Central memory CD8-positive, alpha-beta T cell (primary cell): ENCODE results near the gene BTBD3.

Experiments
- ATAC-seq: fragments of 150-1000 bp; cut with Tn5 transposase; replicated peaks from 2 replicates; pipeline ENCODE4 v1.10.0; 2022; ENCODE audit warnings: mild to moderate bottlenecking, moderate FRiP score, moderate number of reproducible peaks; ENCODE audit not compliant: poor library complexity, severe bottlenecking; ENCODE audit errors: extremely low read depth
- DNase-seq, 2 donors: peaks; one replicate each; pipeline ENCODE4 v3.0.0; 2021; ENCODE audit warnings: low spot score in 2 of 2
- H3K27ac Mint-ChIP-seq: one replicate; pipeline ENCODE4 v1.8.0; 2022; ENCODE audit warnings: low read depth, mild to moderate bottlenecking, moderate library complexity, mixed read lengths
- H3K27me3 Mint-ChIP-seq: one replicate; pipeline ENCODE4 v1.8.0; 2022; ENCODE audit warnings: mixed read lengths
- H3K36me3 Mint-ChIP-seq: one replicate; pipeline ENCODE4 v1.8.0; 2022; ENCODE audit warnings: mild to moderate bottlenecking, moderate library complexity, mixed read lengths; ENCODE audit not compliant: insufficient read depth
- H3K4me1 Mint-ChIP-seq: one replicate; pipeline ENCODE4 v1.8.0; 2022; ENCODE audit warnings: mixed read lengths
- H3K4me3 Mint-ChIP-seq: one replicate; pipeline ENCODE4 v1.8.0; 2022; ENCODE audit warnings: mild to moderate bottlenecking, moderate library complexity, mixed read lengths
- H3K9me3 Mint-ChIP-seq: one replicate; pipeline ENCODE4 v1.8.0; 2022; ENCODE audit warnings: mixed read lengths

BTBD3 gene

DNA sequence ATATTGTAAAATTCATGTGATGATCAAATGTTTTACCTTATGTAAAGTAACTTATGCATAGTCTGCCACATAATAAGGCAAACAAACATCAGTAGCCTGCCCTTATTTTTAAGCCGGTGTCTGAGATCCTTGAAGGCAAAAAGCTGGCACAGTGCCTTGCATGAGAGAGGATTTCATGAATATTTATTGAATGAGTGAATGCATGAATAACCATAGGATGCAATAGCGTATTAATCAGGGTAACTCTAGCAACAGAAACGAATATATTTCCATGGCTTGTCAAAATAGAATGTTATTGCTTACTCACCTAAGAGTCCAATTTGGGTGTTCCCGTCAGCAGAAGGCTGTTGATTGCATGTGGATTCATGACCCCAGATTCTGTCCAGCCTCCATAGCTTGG lies 34.9 kb downstream of the BTBD3 start:
- H3K4me1 Mint-ChIP-seq, result no peaks in the 10 kb centered on the region
- no peak overlapping the region for H3K27ac Mint-ChIP-seq
- no peak for DNase-seq
- ATAC-seq, result no peak
- no peak overlapping the region for H3K4me3 Mint-ChIP-seq
- no peaks in the 10 kb centered on the region for H3K36me3 Mint-ChIP-seq
- H3K27me3 Mint-ChIP-seq, result no peaks in the 10 kb centered on the region
- peaks cover 14% of the 10 kb centered on the region for H3K9me3 Mint-ChIP-seq

- Mint-ChIP-seq H3K36me3 (no peaks in the 10 kb centered on the region), H3K4me3 (no peak overlapping the region), H3K4me1 (no peaks in the 10 kb centered on the region), H3K9me3 (peaks cover 18% of the 10 kb centered on the region), H3K27ac (no peak overlapping the region), H3K27me3 (no peaks in the 10 kb centered on the region)
- ATAC-seq (no peak), DNase-seq (no peak)
These were observed 40.2 kb downstream of the BTBD3 start for GRCh38 chr20:11957911-11958310.

DNA sequence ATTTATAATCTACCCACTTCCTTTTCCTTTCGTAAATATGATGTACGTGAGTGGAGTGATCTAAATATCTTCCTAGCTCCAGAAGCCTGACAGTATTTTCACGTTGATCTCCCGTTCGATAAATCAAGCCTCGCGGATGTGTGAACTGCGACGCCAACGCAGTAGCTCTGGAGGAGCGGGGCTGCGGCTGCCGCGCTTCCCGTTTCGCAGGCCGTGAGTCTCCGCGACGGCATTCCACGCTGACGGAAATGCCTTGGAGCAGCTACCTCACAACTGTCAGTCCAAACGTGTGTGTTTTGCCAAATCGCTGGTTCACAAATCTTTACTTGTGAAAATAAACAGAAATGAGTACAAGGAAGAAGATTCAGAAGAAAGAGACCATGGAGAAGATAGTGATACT lies 41.2 kb downstream of the BTBD3 start:
- no peak overlapping the region for H3K27ac Mint-ChIP-seq
- H3K36me3 Mint-ChIP-seq, result no peaks in the 10 kb centered on the region
- DNase-seq (no peak), ATAC-seq (no peak)
- H3K4me1 Mint-ChIP-seq, result no peaks in the 10 kb centered on the region
- no peak overlapping the region for H3K4me3 Mint-ChIP-seq
- peaks cover 18% of the 10 kb centered on the region for H3K9me3 Mint-ChIP-seq
- no peaks in the 10 kb centered on the region for H3K27me3 Mint-ChIP-seq

- no peaks in the 10 kb centered on the region for H3K36me3 Mint-ChIP-seq
- ATAC-seq, result no peak
- DNase-seq, result no peak
- H3K4me1 Mint-ChIP-seq, result no peaks in the 10 kb centered on the region
- H3K27me3 Mint-ChIP-seq, result no peaks in the 10 kb centered on the region
- no peak overlapping the region for H3K4me3 Mint-ChIP-seq
- H3K27ac Mint-ChIP-seq, result no peak overlapping the region
- H3K9me3 Mint-ChIP-seq, result no peaks in the 10 kb centered on the region
These were observed 47.9 kb downstream of the BTBD3 start for GRCh38 chr20:11965602-11966001.

- Mint-ChIP-seq H3K4me1 (no peaks in the 10 kb centered on the region), H3K27me3 (no peaks in the 10 kb centered on the region), H3K27ac (no peak overlapping the region), H3K4me3 (no peak overlapping the region), H3K36me3 (no peaks in the 10 kb centered on the region), H3K9me3 (no peaks in the 10 kb centered on the region)
- no peak for ATAC-seq
- DNase-seq, result no peak
These were observed 48.5 kb downstream of the BTBD3 start for GRCh38 chr20:11966186-11966585.

DNA sequence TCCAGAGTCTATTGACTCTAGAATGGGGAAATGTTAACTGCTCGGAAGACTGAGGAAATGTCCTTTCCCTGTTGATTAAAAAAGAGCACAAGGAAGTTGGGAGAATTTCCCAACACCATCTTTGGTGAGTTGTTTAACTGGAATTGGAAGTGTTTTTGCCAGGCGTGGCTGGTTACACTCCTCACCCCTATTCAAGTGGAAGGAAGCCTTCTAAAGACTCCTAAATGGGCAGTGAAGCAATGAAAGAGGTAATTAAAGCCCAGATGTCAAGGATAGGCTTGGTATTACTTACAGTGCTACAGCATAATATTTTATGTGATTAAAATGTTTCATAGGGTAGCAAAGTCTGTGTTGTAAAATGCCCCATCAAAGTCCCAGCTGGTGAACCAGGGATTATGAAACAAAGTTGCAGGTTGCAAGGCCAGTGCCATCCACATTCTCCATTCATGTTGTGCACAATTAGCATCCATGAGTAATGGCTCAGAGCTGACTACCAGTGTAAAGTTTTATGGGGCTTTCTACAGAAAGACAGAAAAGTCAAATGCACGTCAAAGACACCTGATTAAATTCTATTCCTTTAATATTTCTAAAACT lies 52.6 kb downstream of the BTBD3 start:
- Mint-ChIP-seq H3K4me1 (no peaks in the 10 kb centered on the region), H3K36me3 (no peaks in the 10 kb centered on the region), H3K4me3 (no peak overlapping the region), H3K27me3 (no peaks in the 10 kb centered on the region), H3K27ac (no peak overlapping the region), H3K9me3 (peaks cover 22% of the 10 kb centered on the region)
- DNase-seq, result no peak
- no peak for ATAC-seq

- Mint-ChIP-seq H3K9me3 (peaks cover 22% of the 10 kb centered on the region), H3K36me3 (no peaks in the 10 kb centered on the region), H3K4me1 (no peaks in the 10 kb centered on the region), H3K27ac (no peak overlapping the region), H3K4me3 (no peak overlapping the region), H3K27me3 (no peaks in the 10 kb centered on the region)
- ATAC-seq (no peak), DNase-seq (no peak)
These were observed 54.8 kb downstream of the BTBD3 start for GRCh38 chr20:11972478-11972877.
